ENCODE results near the gene KLF8.

DNA sequence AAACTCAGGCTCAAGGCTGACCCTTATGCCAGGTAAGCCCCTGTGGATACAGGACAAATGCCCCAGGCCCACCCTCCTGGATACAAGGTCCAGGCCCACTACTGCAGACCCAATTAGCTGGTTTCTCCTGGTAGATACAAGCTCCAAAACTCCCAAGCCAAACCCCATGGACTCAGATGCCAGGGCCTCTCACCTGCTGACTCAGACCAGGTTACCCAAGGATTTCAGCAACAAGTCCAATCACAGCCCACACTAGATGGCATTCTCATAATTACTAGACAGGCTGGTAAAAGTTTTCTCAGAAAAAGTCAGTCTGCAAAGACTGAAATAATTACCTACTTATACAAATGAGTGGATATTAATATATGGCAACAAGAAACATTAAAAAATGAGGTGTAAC is 87.0 kb downstream of the KLF8 start:
- no peak for TF ChIP-seq POLR2AphosphoS5 (IDR thresholded peaks at IDR 0.05)
- TF ChIP-seq, protein P1, sequence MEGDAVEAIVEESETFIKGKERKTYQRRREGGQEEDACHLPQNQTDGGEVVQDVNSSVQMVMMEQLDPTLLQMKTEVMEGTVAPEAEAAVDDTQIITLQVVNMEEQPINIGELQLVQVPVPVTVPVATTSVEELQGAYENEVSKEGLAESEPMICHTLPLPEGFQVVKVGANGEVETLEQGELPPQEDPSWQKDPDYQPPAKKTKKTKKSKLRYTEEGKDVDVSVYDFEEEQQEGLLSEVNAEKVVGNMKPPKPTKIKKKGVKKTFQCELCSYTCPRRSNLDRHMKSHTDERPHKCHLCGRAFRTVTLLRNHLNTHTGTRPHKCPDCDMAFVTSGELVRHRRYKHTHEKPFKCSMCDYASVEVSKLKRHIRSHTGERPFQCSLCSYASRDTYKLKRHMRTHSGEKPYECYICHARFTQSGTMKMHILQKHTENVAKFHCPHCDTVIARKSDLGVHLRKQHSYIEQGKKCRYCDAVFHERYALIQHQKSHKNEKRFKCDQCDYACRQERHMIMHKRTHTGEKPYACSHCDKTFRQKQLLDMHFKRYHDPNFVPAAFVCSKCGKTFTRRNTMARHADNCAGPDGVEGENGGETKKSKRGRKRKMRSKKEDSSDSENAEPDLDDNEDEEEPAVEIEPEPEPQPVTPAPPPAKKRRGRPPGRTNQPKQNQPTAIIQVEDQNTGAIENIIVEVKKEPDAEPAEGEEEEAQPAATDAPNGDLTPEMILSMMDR (IDR thresholded peaks at IDR 0.05) = no peak
- no peak for TF ChIP-seq EP300 (IDR thresholded peaks at IDR 0.05)
